ENCODE measurements around the gene IL1R2. TPM values are rescaled to one million over a fixed set of nuclear protein-coding genes. Genes with fewer than 3 reads are reported as not detected.

IL1R2 gene
- total RNA-seq, 2 experiments from 2014 or later = 0.88 TPM; not detected in 1

DNA sequence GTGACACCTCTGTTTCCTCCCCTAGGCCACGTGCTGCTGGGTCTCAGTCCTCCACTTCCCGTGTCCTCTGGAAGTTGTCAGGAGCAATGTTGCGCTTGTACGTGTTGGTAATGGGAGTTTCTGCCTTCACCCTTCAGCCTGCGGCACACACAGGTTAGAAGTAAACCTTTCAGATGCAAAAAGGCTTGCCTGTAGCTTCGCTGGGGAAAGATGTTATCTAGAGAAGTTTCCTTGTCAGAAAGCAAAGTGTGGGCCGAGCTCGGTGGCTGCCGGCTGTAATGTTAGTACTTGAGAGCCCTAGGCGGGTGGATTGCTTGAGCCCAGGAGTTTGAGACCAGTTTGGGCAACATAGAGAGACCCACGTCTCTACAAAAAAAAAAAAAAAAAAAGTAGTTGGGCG, 16.7 kb downstream of the IL1R2 start:
- peaks cover 8% of the 10 kb centered on the region for H3K36me3 Mint-ChIP-seq
- CTCF ChIA-PET = interaction anchor here (1.1 to 4.6 kb wide), 4 partner anchors 9 to 245 kb away, joined by 3 to 46 read pairs (median 6); no protein-coding TSS in a partner anchor
- ATAC-seq (no peak), DNase-seq (no peak)
- peaks cover 3% of the 10 kb centered on the region for H3K9me3 Mint-ChIP-seq (ENCODE audit: low read depth)
- H3K27me3 Mint-ChIP-seq = peaks cover 9% of the 10 kb centered on the region
- peaks cover 17% of the 10 kb centered on the region for H3K4me1 Mint-ChIP-seq
- no peak overlapping the region for H3K4me3 Mint-ChIP-seq
- H3K27ac Mint-ChIP-seq = no peak overlapping the region

DNA sequence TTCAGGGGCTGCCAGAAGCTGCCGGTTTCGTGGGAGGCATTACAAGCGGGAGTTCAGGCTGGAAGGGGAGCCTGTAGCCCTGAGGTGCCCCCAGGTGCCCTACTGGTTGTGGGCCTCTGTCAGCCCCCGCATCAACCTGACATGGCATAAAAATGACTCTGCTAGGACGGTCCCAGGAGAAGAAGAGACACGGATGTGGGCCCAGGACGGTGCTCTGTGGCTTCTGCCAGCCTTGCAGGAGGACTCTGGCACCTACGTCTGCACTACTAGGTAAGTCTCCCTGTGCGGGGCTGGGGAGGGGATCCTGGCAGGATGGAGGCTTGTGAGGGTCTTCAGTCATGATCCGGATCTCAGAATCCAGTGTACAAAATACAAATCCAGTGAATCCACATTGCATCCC, 17.8 kb downstream of the IL1R2 start:
- CTCF ChIA-PET = interaction anchor here (2.5 kb wide), 1 partner anchor 10 kb away, joined by 9 read pairs; no protein-coding TSS in a partner anchor
- H3K4me1 Mint-ChIP-seq = peaks cover 17% of the 10 kb centered on the region
- peaks cover 7% of the 10 kb centered on the region for H3K9me3 Mint-ChIP-seq (ENCODE audit: low read depth)
- no peak overlapping the region for H3K27ac Mint-ChIP-seq
- no peak for DNase-seq
- H3K27me3 Mint-ChIP-seq = peaks cover 9% of the 10 kb centered on the region
- ATAC-seq = no peak
- H3K36me3 Mint-ChIP-seq = peaks cover 14% of the 10 kb centered on the region
- no peak overlapping the region for H3K4me3 Mint-ChIP-seq

DNA sequence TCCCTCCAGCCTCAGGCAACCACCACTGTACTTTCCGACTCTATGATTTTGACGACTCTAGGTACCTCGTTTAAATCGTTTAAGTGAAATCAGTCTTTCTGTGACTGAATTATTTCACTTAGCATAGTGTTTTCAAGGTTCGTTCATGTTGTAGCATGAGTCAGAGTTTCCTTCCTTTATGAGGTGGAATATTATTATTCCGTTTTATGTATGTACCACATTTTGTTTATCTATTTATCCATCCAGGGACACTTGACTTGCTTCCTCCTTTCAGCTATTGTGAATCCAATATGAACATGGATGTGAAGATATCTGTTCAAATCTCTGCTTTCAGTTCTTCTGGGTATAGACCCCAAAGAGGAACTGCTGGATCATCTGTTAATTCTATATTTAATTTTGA, 19.1 kb downstream of the IL1R2 start:
- ATAC-seq (no peak), DNase-seq (no peak)
- peaks cover 14% of the 10 kb centered on the region for H3K36me3 Mint-ChIP-seq
- H3K4me1 Mint-ChIP-seq = peaks cover 16% of the 10 kb centered on the region
- peaks cover 9% of the 10 kb centered on the region for H3K27me3 Mint-ChIP-seq
- CTCF ChIA-PET = no interaction called here
- no peak overlapping the region for H3K27ac Mint-ChIP-seq
- no peak overlapping the region for H3K4me3 Mint-ChIP-seq
- H3K9me3 Mint-ChIP-seq (ENCODE audit: low read depth) = peaks cover 7% of the 10 kb centered on the region

DNA sequence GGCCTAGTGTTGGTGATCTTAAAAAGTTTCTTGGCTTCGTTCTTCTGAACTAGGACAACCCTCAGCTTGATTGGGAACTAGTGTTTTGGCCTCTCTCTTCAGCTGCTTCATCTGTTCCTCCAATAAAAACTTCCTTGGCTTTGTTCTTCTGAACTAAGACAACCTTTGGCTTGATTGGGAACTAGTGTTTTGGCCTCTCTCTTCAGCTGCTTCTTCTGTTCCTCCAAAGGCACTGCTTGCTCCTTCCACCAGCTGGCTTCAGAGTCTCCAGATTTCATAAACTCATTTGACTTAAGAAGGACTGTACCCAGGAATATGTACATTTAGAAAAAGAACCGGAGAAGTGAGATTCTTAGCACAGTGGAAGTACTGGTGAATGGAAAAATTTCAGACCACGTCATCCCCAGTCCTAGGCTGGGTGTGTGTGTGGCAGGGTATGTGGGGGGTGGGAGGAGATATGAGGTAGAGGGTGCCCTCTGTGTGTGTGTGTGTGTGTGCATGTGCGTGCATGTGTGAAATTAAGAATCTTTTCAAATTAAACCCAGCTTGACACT, 20.4 kb downstream of the IL1R2 start:
- peaks cover 14% of the 10 kb centered on the region for H3K36me3 Mint-ChIP-seq
- ATAC-seq (no peak), DNase-seq (no peak)
- peaks cover 5% of the 10 kb centered on the region for H3K4me1 Mint-ChIP-seq
- H3K27me3 Mint-ChIP-seq = peaks cover 3% of the 10 kb centered on the region
- H3K4me3 Mint-ChIP-seq = no peak overlapping the region
- no peak overlapping the region for H3K27ac Mint-ChIP-seq
- CTCF ChIA-PET = interaction anchor here (0.8 to 3.7 kb wide), 4 partner anchors 8 to 437 kb away, joined by 4 to 18 read pairs (median 6); no protein-coding TSS in a partner anchor
- H3K9me3 Mint-ChIP-seq (ENCODE audit: low read depth) = peaks cover 7% of the 10 kb centered on the region

DNA sequence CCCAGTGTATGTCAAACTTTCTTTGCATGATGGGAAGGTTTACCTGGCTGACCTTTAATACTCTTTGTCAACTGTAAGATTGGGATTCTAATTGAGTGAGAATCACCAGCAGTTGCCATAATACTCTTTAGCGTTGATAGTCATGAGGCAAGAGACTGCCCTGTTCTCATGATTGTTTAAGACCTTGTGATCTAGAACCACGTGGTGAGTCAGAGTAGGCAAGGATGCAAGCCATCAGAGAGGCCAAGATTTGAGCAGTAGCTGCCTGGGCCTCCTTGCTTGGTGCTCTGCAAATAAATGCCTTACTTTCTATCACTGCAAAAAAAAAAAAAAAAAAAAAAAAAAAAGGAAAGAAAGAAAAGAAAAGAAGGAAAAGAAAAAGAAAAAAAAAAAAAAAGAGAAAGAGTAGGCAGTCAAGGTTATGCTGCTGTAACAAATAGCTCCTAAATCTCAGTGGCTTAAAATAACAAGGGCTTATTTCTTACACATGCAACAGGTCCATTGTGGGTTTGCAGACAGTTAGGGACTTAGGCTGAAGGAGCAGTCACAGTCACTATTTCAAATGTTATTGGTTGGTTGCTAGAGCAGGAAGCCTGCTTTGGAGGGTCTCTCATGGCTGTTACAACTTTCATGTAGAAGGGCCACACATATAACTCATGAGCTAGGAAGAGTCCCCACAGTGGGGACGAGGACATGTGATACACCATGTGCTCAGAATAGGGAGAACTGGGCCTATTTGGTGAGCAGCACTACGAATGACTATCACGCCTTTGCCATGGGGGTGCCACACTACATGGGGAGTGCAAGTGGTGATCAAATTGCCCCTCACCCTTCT, 21.7 kb downstream of the IL1R2 start:
- peaks cover 7% of the 10 kb centered on the region for H3K9me3 Mint-ChIP-seq (ENCODE audit: low read depth)
- ATAC-seq (no peak), DNase-seq (no peak)
- H3K36me3 Mint-ChIP-seq = peaks cover 14% of the 10 kb centered on the region
- H3K4me1 Mint-ChIP-seq = peaks cover 5% of the 10 kb centered on the region
- no peak overlapping the region for H3K4me3 Mint-ChIP-seq
- CTCF ChIA-PET = interaction anchor here (0.6 to 3.7 kb wide), 6 partner anchors 7 to 435 kb away, joined by 3 to 18 read pairs (median 4); no protein-coding TSS in a partner anchor
- no peaks in the 10 kb centered on the region for H3K27me3 Mint-ChIP-seq
- H3K27ac Mint-ChIP-seq = no peak overlapping the region

DNA sequence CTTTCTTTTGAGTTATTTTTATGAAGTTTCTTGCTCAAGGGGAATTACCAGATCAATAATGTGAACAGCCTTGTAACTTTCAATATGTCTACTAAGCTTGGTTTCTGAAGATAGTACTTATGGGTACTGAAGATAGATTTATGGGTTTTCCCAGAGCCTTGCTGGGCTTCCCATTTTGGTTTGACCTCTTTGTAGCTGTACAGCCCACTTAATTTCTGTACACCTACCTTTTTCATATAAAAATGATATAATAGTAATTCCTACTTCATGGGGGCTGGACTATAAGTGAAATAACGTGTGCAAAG, 22.2 kb downstream of the IL1R2 start:
- Mint-ChIP-seq H3K4me1 (peaks cover 5% of the 10 kb centered on the region), H3K4me3 (no peak overlapping the region), H3K9me3 (ENCODE audit: low read depth) (peaks cover 7% of the 10 kb centered on the region), H3K36me3 (peaks cover 14% of the 10 kb centered on the region), H3K27ac (no peak overlapping the region), H3K27me3 (no peaks in the 10 kb centered on the region)
- no peak for ATAC-seq
- no peak for DNase-seq
- CTCF ChIA-PET = interaction anchor here (0.7 to 3.7 kb wide), 4 partner anchors 8 to 234 kb away, joined by 3 to 18 read pairs (median 6); no protein-coding TSS in a partner anchor

DNA sequence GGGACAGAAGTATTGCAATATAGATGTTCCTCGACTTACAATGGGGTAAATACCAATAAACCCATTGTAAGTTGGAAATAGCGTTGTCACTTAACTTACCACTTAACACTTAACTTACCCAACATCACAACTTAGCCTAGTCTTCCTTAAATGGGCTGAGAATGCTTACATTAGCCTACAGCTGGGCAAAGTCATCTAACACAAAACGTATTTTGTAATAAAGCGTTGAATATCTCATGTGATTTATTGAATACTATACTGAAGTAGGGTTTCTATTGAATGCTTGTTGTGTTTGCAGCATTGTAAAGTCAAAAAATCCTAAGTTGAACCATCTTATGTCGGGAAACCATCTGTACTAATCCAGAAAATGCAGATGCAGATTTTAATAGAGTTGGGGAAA, 23.6 kb downstream of the IL1R2 start:
- no peak for DNase-seq
- no peak overlapping the region for H3K4me3 Mint-ChIP-seq
- ATAC-seq = no peak
- peaks cover 7% of the 10 kb centered on the region for H3K4me1 Mint-ChIP-seq
- H3K36me3 Mint-ChIP-seq = peaks cover 14% of the 10 kb centered on the region
- peaks cover 3% of the 10 kb centered on the region for H3K27me3 Mint-ChIP-seq
- CTCF ChIA-PET = interaction anchor here (0.8 to 3.2 kb wide), 4 partner anchors 9 to 428 kb away, joined by 3 to 14 read pairs (median 6); no protein-coding TSS in a partner anchor
- no peak overlapping the region for H3K27ac Mint-ChIP-seq
- H3K9me3 Mint-ChIP-seq (ENCODE audit: low read depth) = peaks cover 7% of the 10 kb centered on the region

DNA sequence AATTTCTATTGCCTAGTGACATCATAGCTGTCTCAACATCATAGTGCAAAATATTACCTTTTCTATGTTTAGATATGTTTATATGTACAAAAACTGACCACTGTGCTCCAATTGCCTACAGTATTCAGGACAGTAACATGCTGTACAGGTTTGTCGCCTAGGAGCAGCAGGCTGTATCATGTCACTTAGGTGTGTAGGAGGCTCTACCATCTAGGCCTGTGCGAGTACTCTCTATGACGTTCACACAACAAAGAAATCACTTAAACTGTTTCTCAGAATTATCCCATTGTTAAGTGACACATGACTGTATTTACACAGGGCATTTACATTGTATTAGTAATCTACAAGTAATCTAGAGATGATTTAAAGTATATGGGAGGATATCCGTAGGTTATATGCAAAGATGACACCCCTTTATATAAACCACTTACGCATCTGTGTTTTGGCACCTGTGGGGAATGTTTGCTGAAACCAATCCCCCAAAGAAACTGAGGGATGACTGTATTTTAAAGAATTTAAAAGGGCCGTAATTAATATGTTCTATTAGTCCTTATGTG, 24.7 kb downstream of the IL1R2 start:
- DNase-seq (no peak), ATAC-seq (no peak)
- Mint-ChIP-seq H3K4me1 (peaks cover 7% of the 10 kb centered on the region), H3K4me3 (no peak overlapping the region), H3K27me3 (peaks cover 5% of the 10 kb centered on the region), H3K27ac (no peak overlapping the region), H3K36me3 (peaks cover 12% of the 10 kb centered on the region), H3K9me3 (ENCODE audit: low read depth) (peaks cover 7% of the 10 kb centered on the region)
- CTCF ChIA-PET = interaction anchor here (0.7 to 3.2 kb wide), 5 partner anchors 10 to 224 kb away, joined by 3 to 14 read pairs (median 3); no protein-coding TSS in a partner anchor

DNA sequence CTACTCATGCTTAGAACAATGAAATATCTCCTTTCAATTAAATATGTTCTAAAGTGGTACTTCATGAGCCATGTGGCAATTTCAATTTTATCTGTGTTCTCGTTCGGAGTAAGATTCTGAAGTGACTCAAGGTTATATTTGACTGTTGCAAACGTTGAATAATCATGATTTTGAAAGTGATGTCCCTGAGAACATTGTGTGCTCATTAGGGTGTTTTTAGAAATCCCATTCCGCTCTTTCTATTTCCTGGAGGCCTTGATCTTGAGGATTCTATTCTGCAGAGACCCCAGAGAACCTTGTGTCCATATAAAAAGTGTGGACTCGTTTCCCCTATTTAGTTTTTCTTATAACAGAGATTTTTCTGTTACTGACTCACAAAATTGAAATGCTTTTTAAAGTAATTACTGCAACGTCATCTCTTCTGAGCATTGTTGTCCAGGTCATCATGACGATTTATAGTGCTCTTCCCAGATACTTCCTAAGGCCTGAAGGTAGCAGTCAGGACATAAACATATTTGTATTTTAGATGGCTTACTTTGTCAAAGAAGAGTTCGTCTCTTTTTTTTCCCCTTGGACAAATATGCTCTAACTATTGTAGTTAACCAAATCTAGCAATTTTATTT, 27.2 kb downstream of the IL1R2 start:
- DNase-seq (no peak), ATAC-seq (no peak)
- H3K27ac Mint-ChIP-seq = no peak overlapping the region
- no peaks in the 10 kb centered on the region for H3K9me3 Mint-ChIP-seq (ENCODE audit: low read depth)
- H3K4me1 Mint-ChIP-seq = peaks cover 7% of the 10 kb centered on the region
- H3K27me3 Mint-ChIP-seq = peaks cover 5% of the 10 kb centered on the region
- CTCF ChIA-PET = interaction anchor here (1.3 to 3.7 kb wide), 7 partner anchors 14 to 430 kb away, joined by 3 to 57 read pairs (median 11); partner anchors contain the start of gene IL18R1
- H3K36me3 Mint-ChIP-seq = peaks cover 2% of the 10 kb centered on the region
- H3K4me3 Mint-ChIP-seq = no peak overlapping the region

DNA sequence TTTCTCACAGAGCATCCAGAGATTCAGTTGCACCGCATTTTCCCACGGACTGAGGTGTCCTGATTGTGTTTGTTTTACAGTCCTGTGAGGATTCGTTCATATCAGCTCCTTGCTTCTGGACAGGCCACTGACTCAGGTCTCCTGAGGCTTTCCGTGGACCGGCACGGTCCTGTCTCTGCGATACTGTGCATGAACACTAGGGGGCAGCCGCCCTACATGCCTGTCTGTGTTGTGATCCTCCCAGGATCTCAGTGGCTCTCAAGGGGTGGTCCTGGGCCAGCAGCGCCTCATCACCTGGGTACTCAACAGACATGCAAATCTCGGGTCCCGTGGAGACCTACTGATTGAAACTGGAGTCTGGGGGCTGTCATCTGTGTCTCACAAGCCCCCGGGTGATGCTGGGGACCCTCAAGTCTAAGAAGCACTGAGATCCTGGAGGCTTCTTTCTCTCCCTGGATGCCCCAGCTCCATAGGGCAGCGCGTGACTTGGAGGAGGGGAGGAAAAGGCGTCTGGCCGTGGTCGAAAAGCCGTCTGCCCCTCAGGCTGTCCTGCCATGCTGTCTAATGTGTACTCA, 28.9 kb downstream of the IL1R2 start:
- Mint-ChIP-seq H3K4me1 (peaks cover 7% of the 10 kb centered on the region), H3K4me3 (no peak overlapping the region), H3K36me3 (no peaks in the 10 kb centered on the region), H3K27me3 (peaks cover 5% of the 10 kb centered on the region), H3K27ac (no peak overlapping the region), H3K9me3 (ENCODE audit: low read depth) (no peaks in the 10 kb centered on the region)
- peak; percentile 85 for DNase-seq
- ATAC-seq = peak; percentile 93
- CTCF ChIA-PET = interaction anchor here (0.6 to 3.7 kb wide), 42 partner anchors 9 to 431 kb away, joined by 3 to 57 read pairs (median 4); partner anchors contain the start of gene IL18R1

DNA sequence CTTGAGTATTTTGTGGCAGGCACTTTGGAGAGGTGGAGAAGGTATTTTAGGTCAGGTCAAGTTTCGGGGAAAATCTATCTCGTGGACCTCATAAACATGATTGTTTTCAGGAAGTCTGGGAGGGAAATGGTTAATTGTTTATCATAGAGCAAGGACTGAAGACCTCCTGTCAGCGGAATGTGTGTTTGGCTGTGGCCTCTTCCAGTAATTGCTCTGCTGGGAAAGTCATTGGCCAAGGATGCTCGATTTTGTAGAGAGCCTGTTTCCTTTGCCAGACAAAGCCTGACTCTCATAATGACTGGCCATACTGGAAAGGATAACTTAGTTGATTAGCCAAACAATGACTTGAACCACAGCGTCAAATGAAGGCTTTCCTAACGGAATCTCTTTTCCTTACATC, 30.0 kb downstream of the IL1R2 start:
- CTCF ChIA-PET = interaction anchor here (3.7 kb wide), 1 partner anchor 218 kb away, joined by 57 read pairs; no protein-coding TSS in a partner anchor
- no peak for ATAC-seq
- Mint-ChIP-seq H3K27ac (no peak overlapping the region), H3K27me3 (peaks cover 5% of the 10 kb centered on the region), H3K4me3 (no peak overlapping the region), H3K4me1 (peaks cover 7% of the 10 kb centered on the region), H3K36me3 (no peaks in the 10 kb centered on the region), H3K9me3 (ENCODE audit: low read depth) (no peaks in the 10 kb centered on the region)
- no peak for DNase-seq

DNA sequence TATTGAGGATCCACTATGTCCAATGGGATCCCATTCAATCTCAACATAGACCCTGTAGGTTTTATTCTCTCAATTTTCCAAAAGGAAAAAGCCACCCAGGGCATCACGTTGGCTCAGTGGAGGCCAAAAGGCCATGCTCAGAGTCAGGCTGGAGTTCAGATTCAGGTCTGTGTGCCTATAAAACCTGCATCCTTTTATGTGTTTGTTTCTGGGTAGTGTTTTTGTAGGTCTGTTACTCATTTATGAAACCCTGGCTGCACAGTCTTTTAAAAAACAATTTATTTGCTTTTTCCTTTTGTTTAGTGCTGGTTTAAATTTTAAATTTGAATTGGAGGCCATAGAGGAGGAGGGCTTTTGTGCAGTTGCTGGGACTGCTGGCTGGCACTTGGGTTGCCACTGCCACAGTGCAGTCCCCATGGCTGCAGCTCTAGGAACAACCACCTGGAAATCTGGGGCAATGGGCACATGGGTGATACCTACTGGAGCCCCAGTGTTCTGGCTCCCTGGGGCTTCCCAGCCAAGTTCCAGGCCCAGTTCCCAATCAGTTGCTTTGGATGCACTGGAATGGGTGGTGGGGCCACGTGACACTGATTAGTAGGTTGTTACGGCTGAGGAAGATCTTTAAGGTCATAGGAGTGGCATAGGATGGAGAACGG, 31.3 kb downstream of the IL1R2 start:
- CTCF ChIA-PET = interaction anchor here (0.6 to 5.0 kb wide), 3 partner anchors 94 to 218 kb away, joined by 3 to 57 read pairs (median 35); no protein-coding TSS in a partner anchor
- H3K27me3 Mint-ChIP-seq = peaks cover 5% of the 10 kb centered on the region
- H3K4me3 Mint-ChIP-seq = no peak overlapping the region
- H3K4me1 Mint-ChIP-seq = peaks cover 7% of the 10 kb centered on the region
- ATAC-seq (no peak), DNase-seq (no peak)
- no peaks in the 10 kb centered on the region for H3K9me3 Mint-ChIP-seq (ENCODE audit: low read depth)
- no peaks in the 10 kb centered on the region for H3K36me3 Mint-ChIP-seq
- no peak overlapping the region for H3K27ac Mint-ChIP-seq
